ENCODE measurements around the gene PFKFB1. TPM values are rescaled to one million over a fixed set of nuclear protein-coding genes. Genes with fewer than 3 reads are reported as not detected.
A peak's percentile ranks its signal among the peaks of the same experiment; 100 is the strongest.

PFKFB1 gene
- total RNA-seq, 2 experiments from 2014 or later, result 0.31 to 0.49 TPM

- ChIA-PET CTCF (interaction anchor here (1.0 kb wide), 1 partner anchor 48 kb away, joined by 3 read pairs; no protein-coding TSS in a partner anchor), POLR2A (interaction anchor here (2.7 kb wide), 1 partner anchor 9 kb away, joined by 17 read pairs; the partner anchor contains the start of gene APEX2)
- Histone ChIP-seq H3K4me1 (ENCODE audit: insufficient read depth, low read length) (peaks cover 7% of the 10 kb centered on the region), H3K27me3 (ENCODE audit: control insufficient read depth in 1 of 2, insufficient read depth in 2 of 2, low read length in 2 of 2) (no peaks in the 10 kb centered on the region), H3K4me3 (ENCODE audit: low read length) (no peak overlapping the region), H3K36me3 (ENCODE audit: insufficient read depth, low read length) (peaks cover 28% of the 10 kb centered on the region), H3K9me3 (ENCODE audit: control insufficient read depth in 1 of 2, insufficient read depth in 1 of 2, low read length in 2 of 2) (no peaks in the 10 kb centered on the region), H3K27ac (ENCODE audit: low read depth in 1 of 2, low read length in 2 of 2) (no peak overlapping the region)
- intact Hi-C loops (cut with DNase I, micrococcal nuclease), result loop anchor here in 1 of 2 experiments (5.0 kb wide), 1 partner anchor 116 kb away; no protein-coding TSS in a partner anchor
- Mint-ChIP-seq H3K4me1 (ENCODE audit: low read depth) (peaks cover 30% of the 10 kb centered on the region), H3K9me3 (no peaks in the 10 kb centered on the region), H3K27ac (peak overlapping the region; percentile 50), H3K36me3 (ENCODE audit: low read depth) (peaks cover 36% of the 10 kb centered on the region), H3K27me3 (no peaks in the 10 kb centered on the region), H3K4me3 (no peak overlapping the region)
- peak in 4 of 14 experiments; percentile 3 to 19 (median 11) for DNase-seq
- no peak for TF ChIP-seq CTCF (IDR thresholded peaks at IDR 0.05)
- ATAC-seq (ENCODE audit: poor library complexity), result peak; percentile 58
Observed at GRCh38 chrX:55008571-55009358, 14.8 kb upstream of the PFKFB1 start.

GRCh38 chrX:55007656-55008055 is 13.7 kb upstream of the PFKFB1 start:
- ChIA-PET POLR2A (no interaction called here), CTCF (no interaction called here)
- DNase-seq (no peak), ATAC-seq (ENCODE audit: poor library complexity) (no peak)
- no peak for TF ChIP-seq CTCF (IDR thresholded peaks at IDR 0.05)
- Mint-ChIP-seq H3K27ac (peak overlapping the region; percentile 44), H3K36me3 (ENCODE audit: low read depth) (peaks cover 45% of the 10 kb centered on the region), H3K4me1 (ENCODE audit: low read depth) (peaks cover 30% of the 10 kb centered on the region), H3K27me3 (no peaks in the 10 kb centered on the region), H3K9me3 (no peaks in the 10 kb centered on the region), H3K4me3 (no peak overlapping the region)
- peaks cover 7% of the 10 kb centered on the region for H3K4me1 ChIP-seq (ENCODE audit: insufficient read depth, low read length)
- intact Hi-C loops (cut with DNase I, micrococcal nuclease), result loop anchor here in 1 of 2 experiments (5.0 kb wide), 1 partner anchor 115 kb away; no protein-coding TSS in a partner anchor
- no peak overlapping the region for H3K4me3 ChIP-seq (ENCODE audit: low read length)
- no peaks in the 10 kb centered on the region for H3K9me3 ChIP-seq (ENCODE audit: control insufficient read depth in 1 of 2, insufficient read depth in 1 of 2, low read length in 2 of 2)
- no peaks in the 10 kb centered on the region for H3K27me3 ChIP-seq (ENCODE audit: control insufficient read depth in 1 of 2, insufficient read depth in 2 of 2, low read length in 2 of 2)
- no peak overlapping the region for H3K27ac ChIP-seq (ENCODE audit: low read depth in 1 of 2, low read length in 2 of 2)
- H3K36me3 ChIP-seq (ENCODE audit: insufficient read depth, low read length), result peaks cover 40% of the 10 kb centered on the region

DNA sequence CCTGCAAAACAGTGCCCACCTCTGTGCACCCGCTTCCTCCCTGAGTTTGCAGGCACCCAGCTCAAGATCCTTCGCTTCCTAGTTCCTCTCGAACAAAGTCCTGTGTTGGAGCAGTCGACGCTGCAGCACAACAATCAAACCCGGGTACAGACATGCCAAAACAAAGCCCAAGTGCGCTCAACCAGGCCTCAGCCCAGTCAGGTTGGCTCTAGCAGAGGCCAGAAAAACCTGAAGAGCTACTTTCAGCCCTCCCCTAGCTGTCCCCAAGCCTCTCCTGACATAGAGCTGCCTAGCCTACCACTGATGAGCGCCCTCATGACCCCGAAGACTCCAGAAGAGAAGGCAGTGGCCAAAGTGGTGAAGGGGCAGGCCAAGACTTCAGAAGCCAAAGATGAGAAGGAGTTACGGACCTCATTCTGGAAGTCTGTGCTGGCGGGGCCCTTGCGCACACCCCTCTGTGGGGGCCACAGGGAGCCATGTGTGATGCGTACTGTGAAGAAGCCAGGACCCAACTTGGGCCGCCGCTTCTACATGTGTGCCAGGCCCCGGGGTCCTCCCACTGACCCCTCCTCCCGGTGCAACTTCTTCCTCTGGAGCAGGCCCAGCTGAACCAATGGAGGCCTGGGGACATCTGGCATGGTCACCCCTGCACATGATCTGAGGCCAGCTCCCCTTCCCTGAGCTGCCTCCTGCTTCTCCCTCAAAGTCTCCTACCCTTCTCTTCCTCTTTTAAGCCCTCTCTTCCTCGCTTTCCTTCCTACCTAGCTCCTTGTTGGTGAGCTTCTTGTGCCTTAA is 13.0 kb upstream of the PFKFB1 start:
- Histone ChIP-seq H3K27me3 (ENCODE audit: control insufficient read depth in 1 of 2, insufficient read depth in 2 of 2, low read length in 2 of 2) (no peaks in the 10 kb centered on the region), H3K4me3 (ENCODE audit: low read length) (no peak overlapping the region), H3K36me3 (ENCODE audit: insufficient read depth, low read length) (peaks cover 45% of the 10 kb centered on the region), H3K9me3 (ENCODE audit: control insufficient read depth in 1 of 2, insufficient read depth in 1 of 2, low read length in 2 of 2) (no peaks in the 10 kb centered on the region), H3K4me1 (ENCODE audit: insufficient read depth, low read length) (peaks cover 12% of the 10 kb centered on the region), H3K27ac (ENCODE audit: low read depth in 1 of 2, low read length in 2 of 2) (no peak overlapping the region)
- no peak for TF ChIP-seq CTCF (IDR thresholded peaks at IDR 0.05)
- DNase-seq (no peak), ATAC-seq (ENCODE audit: poor library complexity) (no peak)
- Mint-ChIP-seq H3K27me3 (no peaks in the 10 kb centered on the region), H3K4me3 (no peak overlapping the region), H3K27ac (peak overlapping the region; percentile 44), H3K36me3 (ENCODE audit: low read depth) (peaks cover 51% of the 10 kb centered on the region), H3K9me3 (no peaks in the 10 kb centered on the region), H3K4me1 (ENCODE audit: low read depth) (peaks cover 30% of the 10 kb centered on the region)
- ChIA-PET POLR2A (no interaction called here), CTCF (interaction anchor here (0.5 kb wide), 1 partner anchor 918 kb away, joined by 4 read pairs; no protein-coding TSS in a partner anchor)
- intact Hi-C loops (cut with DNase I, micrococcal nuclease), result loop anchor here in 1 of 2 experiments (5.0 kb wide), 1 partner anchor 115 kb away; no protein-coding TSS in a partner anchor
